Nephron progenitor cell (in vitro differentiated cells): ENCODE results near the gene ARID2.
A peak's percentile ranks its signal among the peaks of the same experiment; 100 is the strongest.

Source experiments
- DNase-seq: peaks from one replicate; pipeline ENCODE4 v3.0.0; 2021
- H3K27ac Mint-ChIP-seq: 2 replicates; pipeline ENCODE4 v1.8.0; 2021; ENCODE audit warnings: mild to moderate bottlenecking, moderate library complexity, mixed read lengths
- H3K27me3 Mint-ChIP-seq: 2 replicates; pipeline ENCODE4 v1.8.0; 2021; ENCODE audit warnings: mild to moderate bottlenecking, low read depth, mixed read lengths; ENCODE audit not compliant: poor library complexity
- H3K36me3 Mint-ChIP-seq: 2 replicates; pipeline ENCODE4 v1.8.0; 2021; ENCODE audit warnings: low read depth, mixed read lengths
- H3K4me1 Mint-ChIP-seq: 2 replicates; pipeline ENCODE4 v1.8.0; 2021; ENCODE audit warnings: mixed read lengths
- H3K4me3 Mint-ChIP-seq: 2 replicates; pipeline ENCODE4 v1.8.0; 2021; ENCODE audit warnings: mild to moderate bottlenecking, moderate library complexity, mixed read lengths
- H3K9me3 Mint-ChIP-seq: 2 replicates; pipeline ENCODE4 v1.8.0; 2021; ENCODE audit warnings: mild to moderate bottlenecking, moderate library complexity, mixed read lengths
- CTCF ChIP-seq: fragments of 200-600 bp; sonication (generic); IDR thresholded peaks from 2 replicates; pipeline ENCODE4 v1.5.0; 2021; ENCODE audit warnings: antibody characterized with exemption

Gene ARID2

GRCh38 chr12:45732936-45733335 is 3.4 kb downstream of the ARID2 start:
- no peak for TF ChIP-seq CTCF
- no peak for DNase-seq
- H3K9me3 Mint-ChIP-seq, result peaks cover 36% of the 10 kb centered on the region
- peak overlapping the region; percentile 95 for H3K4me3 Mint-ChIP-seq
- peaks cover 60% of the 10 kb centered on the region for H3K36me3 Mint-ChIP-seq
- H3K27ac Mint-ChIP-seq, result peak overlapping the region; percentile 59
- no peaks in the 10 kb centered on the region for H3K27me3 Mint-ChIP-seq
- peaks cover 30% of the 10 kb centered on the region for H3K4me1 Mint-ChIP-seq

DNA sequence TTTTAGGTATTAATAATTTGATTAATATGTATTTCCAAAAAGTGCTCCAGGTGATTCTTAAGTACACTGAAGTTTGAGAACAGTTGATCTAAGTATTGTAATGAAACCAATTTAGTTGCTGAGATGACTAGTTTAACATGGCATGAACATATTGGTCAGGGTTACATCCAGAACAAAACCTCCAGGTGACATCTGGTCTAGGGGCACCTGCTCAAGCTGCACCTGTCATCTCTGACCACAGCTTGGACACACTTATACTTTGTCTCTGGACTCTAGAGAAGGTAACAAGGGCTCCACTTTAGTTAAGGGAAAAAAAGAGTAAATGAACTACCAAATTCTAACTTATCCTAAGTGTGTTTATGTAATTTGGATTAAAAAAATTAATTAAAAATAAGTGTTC is 8.1 kb downstream of the ARID2 start:
- H3K36me3 Mint-ChIP-seq, result peaks cover 97% of the 10 kb centered on the region
- no peak overlapping the region for H3K4me3 Mint-ChIP-seq
- DNase-seq, result no peak
- no peak for TF ChIP-seq CTCF
- no peaks in the 10 kb centered on the region for H3K27me3 Mint-ChIP-seq
- H3K27ac Mint-ChIP-seq, result no peak overlapping the region
- H3K9me3 Mint-ChIP-seq, result peaks cover 74% of the 10 kb centered on the region
- H3K4me1 Mint-ChIP-seq, result peaks cover 22% of the 10 kb centered on the region

DNA sequence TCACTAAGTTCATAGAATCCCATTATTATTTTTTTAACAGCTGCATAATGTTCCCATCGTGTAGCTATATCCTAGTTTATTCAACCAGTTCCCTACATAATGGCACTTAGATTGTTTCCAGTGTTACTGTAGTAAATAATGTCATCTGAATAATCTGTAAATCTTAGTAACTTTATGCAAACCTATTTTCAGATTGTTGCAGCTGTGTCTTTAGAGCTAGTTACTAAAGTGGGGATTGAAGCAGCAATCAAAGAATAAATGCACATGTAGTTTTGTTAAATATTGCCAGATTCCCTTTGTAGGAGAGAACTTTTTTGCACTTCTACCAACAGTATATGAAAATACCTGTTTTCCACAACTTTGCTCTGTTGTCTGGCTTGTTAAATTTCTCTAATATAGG is 13.1 kb downstream of the ARID2 start:
- DNase-seq, result no peak
- Mint-ChIP-seq H3K4me3 (no peak overlapping the region), H3K27me3 (no peaks in the 10 kb centered on the region), H3K36me3 (peaks cover 100% of the 10 kb centered on the region), H3K9me3 (peaks cover 77% of the 10 kb centered on the region), H3K27ac (no peak overlapping the region), H3K4me1 (no peaks in the 10 kb centered on the region)
- TF ChIP-seq CTCF, result no peak

GRCh38 chr12:45743247-45743646 is 13.7 kb downstream of the ARID2 start:
- Mint-ChIP-seq H3K27me3 (no peaks in the 10 kb centered on the region), H3K27ac (no peak overlapping the region)

DNA sequence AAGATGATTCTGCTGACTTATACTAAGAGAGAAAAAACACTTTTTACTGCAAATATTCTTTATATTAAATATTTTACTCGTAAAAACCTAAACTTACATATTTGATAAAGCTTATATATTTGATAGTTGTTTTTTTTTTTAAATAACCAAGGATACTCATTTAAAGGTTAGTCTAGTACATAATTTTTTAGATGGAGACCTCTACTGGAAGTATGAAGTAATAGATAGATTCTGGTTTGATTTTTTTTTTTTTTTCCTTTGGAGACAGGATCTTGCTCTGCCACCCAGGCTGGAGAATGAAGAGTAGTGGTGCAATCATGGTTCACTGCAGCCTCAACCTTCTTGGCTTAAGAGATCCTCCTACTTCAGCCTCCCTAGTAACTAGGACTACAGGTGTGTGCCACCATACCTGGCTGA is 16.4 kb downstream of the ARID2 start:
- Mint-ChIP-seq H3K36me3 (peaks cover 100% of the 10 kb centered on the region), H3K4me1 (no peaks in the 10 kb centered on the region), H3K27ac (no peak overlapping the region), H3K9me3 (peaks cover 75% of the 10 kb centered on the region), H3K4me3 (no peak overlapping the region), H3K27me3 (no peaks in the 10 kb centered on the region)
- TF ChIP-seq CTCF, result no peak
- DNase-seq, result no peak

More at GRCh38 chr12:45743247-45743646, 13.7 kb downstream of the ARID2 start:
- DNase-seq, result no peak
- peaks cover 75% of the 10 kb centered on the region for H3K9me3 Mint-ChIP-seq
- H3K4me1 Mint-ChIP-seq, result no peaks in the 10 kb centered on the region
- no peak for TF ChIP-seq CTCF
- peaks cover 100% of the 10 kb centered on the region for H3K36me3 Mint-ChIP-seq
- no peak overlapping the region for H3K4me3 Mint-ChIP-seq

DNA sequence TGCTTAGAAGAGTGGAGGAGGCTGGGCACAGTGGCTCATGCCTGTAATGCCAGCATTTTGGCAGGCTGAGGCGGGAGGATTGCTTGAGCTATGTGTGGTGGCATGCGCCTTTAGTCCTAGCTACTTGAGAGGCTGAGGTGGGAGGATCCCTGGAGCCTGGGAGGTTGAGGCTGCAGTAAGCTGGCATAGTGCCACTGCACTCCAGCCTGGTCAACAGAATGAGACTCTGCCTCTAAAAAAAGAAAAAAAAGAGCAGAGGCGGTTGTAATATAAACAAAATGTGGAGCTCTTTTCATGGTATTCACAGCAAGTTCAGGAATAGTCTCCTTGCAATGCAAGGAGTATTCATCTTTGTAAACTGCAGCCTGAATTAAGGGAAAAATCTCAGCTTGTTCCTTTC is 27.2 kb downstream of the ARID2 start:
- Mint-ChIP-seq H3K4me1 (peaks cover 41% of the 10 kb centered on the region), H3K36me3 (peaks cover 61% of the 10 kb centered on the region), H3K27ac (peak overlapping the region; percentile 96), H3K9me3 (no peaks in the 10 kb centered on the region), H3K27me3 (no peaks in the 10 kb centered on the region), H3K4me3 (no peak overlapping the region)
- TF ChIP-seq CTCF, result no peak
- DNase-seq, result no peak
